SK-N-SH treated with all-trans-retinoic acid at 6 μM for 48 hours (cell line): ENCODE data around the gene PTGS1.

Experiments used
- ATAC-seq: fragments of 200-7000 bp; cut with Tn5 transposase; 3 replicates; pipeline ENCODE4 v1.9.1; 2020; ENCODE audit warnings: mild to moderate bottlenecking, moderate library complexity
- ARNTL ChIP-seq: fragments of 450-650 bp; formaldehyde crosslinking; IDR thresholded peaks from 2 replicates; pipeline ENCODE4 v1.5.0; 2020; ENCODE audit warnings: low read depth, mild to moderate bottlenecking, moderate library complexity, borderline replicate concordance
- BACH2 ChIP-seq: fragments of 250-450 bp; sonication (Bioruptor Pico); IDR thresholded peaks from 2 replicates; pipeline ENCODE4 v1.9.0; 2021; ENCODE audit warnings: mild to moderate bottlenecking, borderline replicate concordance
- CSDC2 ChIP-seq: fragments of 250-450 bp; sonication (Bioruptor Pico); IDR thresholded peaks from 2 replicates; pipeline ENCODE4 v1.5.0; 2020; ENCODE audit warnings: mild to moderate bottlenecking, moderate library complexity
- GLIS3 ChIP-seq: fragments of 250-450 bp; sonication (Bioruptor Pico); IDR thresholded peaks from 2 replicates; pipeline ENCODE4 v1.5.0; 2020; ENCODE audit warnings: mild to moderate bottlenecking, moderate library complexity
- ISL1 ChIP-seq: fragments of 250-450 bp; sonication (Bioruptor Pico); IDR thresholded peaks from 2 replicates; pipeline ENCODE4 v2.1.2; 2022; ENCODE audit warnings: mild to moderate bottlenecking, moderate library complexity
- PPARA ChIP-seq: fragments of 250-450 bp; sonication (Bioruptor Pico); IDR thresholded peaks from 2 replicates; pipeline ENCODE4 v1.5.0; 2020; ENCODE audit warnings: mild to moderate bottlenecking, borderline replicate concordance
- RARB ChIP-seq: fragments of 250-450 bp; sonication (Bioruptor Pico); IDR thresholded peaks from 2 replicates; pipeline ENCODE4 v1.8.0; 2021; ENCODE audit warnings: mild to moderate bottlenecking, moderate library complexity
- SNAI2 ChIP-seq: fragments of 250-450 bp; sonication (Bioruptor Pico); IDR thresholded peaks from 2 replicates; pipeline ENCODE4 v1.5.0; 2020; ENCODE audit warnings: mild to moderate bottlenecking, moderate library complexity
- TCF4 ChIP-seq: fragments of 250-450 bp; sonication (Bioruptor Pico); IDR thresholded peaks from 2 replicates; pipeline ENCODE4 v1.8.0; 2021; ENCODE audit warnings: mild to moderate bottlenecking, moderate library complexity, borderline replicate concordance
- TOX ChIP-seq: fragments of 250-450 bp; sonication (Bioruptor Pico); IDR thresholded peaks from 2 replicates; pipeline ENCODE4 v1.8.0; 2021; ENCODE audit warnings: mild to moderate bottlenecking, moderate library complexity, borderline replicate concordance
- ZC3H10 ChIP-seq: fragments of 250-450 bp; sonication (Bioruptor Pico); IDR thresholded peaks from 2 replicates; pipeline ENCODE4 v1.5.1; 2021; ENCODE audit warnings: mild to moderate bottlenecking, moderate library complexity
- ZFP3 ChIP-seq: fragments of 250-450 bp; sonication (Bioruptor Pico); IDR thresholded peaks from 2 replicates; pipeline ENCODE4 v1.5.0; 2020; ENCODE audit warnings: mild to moderate bottlenecking, moderate library complexity
- ZFP30 ChIP-seq: fragments of 450-650 bp; formaldehyde crosslinking; IDR thresholded peaks from 2 replicates; pipeline ENCODE4 v1.5.0; 2022; ENCODE audit warnings: mild to moderate bottlenecking, moderate library complexity
- ZNF565 ChIP-seq: fragments of 450-650 bp; formaldehyde crosslinking; conservative IDR thresholded peaks from 2 replicates; pipeline ENCODE4 v1.5.0; 2020; ENCODE audit warnings: low read depth, mild to moderate bottlenecking, moderate library complexity
- ZNF70 ChIP-seq: fragments of 450-650 bp; formaldehyde crosslinking; IDR thresholded peaks from 2 replicates; pipeline ENCODE4 v1.5.0; 2020; ENCODE audit warnings: mild to moderate bottlenecking, moderate library complexity
- TF ChIP-seq, protein P1 (sequence below): fragments of 250-450 bp; sonication (Bioruptor Pico); IDR thresholded peaks from 2 replicates; pipeline ENCODE4 v1.5.1; 2021; ENCODE audit warnings: mild to moderate bottlenecking, moderate library complexity
- TF ChIP-seq, protein P2 (sequence below): fragments of 250-450 bp; sonication (Bioruptor Pico); IDR thresholded peaks from 2 replicates; pipeline ENCODE4 v1.5.0; 2020; ENCODE audit warnings: mild to moderate bottlenecking, moderate library complexity
- TF ChIP-seq, protein P3 (sequence below): fragments of 250-450 bp; sonication (Bioruptor Pico); IDR thresholded peaks from 2 replicates; pipeline ENCODE4 v1.8.0; 2021; ENCODE audit warnings: low read depth, mild to moderate bottlenecking, moderate library complexity, borderline replicate concordance
- TF ChIP-seq, protein P4 (sequence below): fragments of 250-450 bp; sonication (Bioruptor Pico); IDR thresholded peaks from 2 replicates; pipeline ENCODE4 v1.8.0; 2020; ENCODE audit warnings: mild to moderate bottlenecking, moderate library complexity, borderline replicate concordance
- TF ChIP-seq, protein P5 (sequence below): fragments of 250-450 bp; sonication (Bioruptor Pico); IDR thresholded peaks from 2 replicates; pipeline ENCODE4 v1.5.1; 2020; ENCODE audit warnings: low read depth, mild to moderate bottlenecking, moderate library complexity

The PTGS1 gene

DNA sequence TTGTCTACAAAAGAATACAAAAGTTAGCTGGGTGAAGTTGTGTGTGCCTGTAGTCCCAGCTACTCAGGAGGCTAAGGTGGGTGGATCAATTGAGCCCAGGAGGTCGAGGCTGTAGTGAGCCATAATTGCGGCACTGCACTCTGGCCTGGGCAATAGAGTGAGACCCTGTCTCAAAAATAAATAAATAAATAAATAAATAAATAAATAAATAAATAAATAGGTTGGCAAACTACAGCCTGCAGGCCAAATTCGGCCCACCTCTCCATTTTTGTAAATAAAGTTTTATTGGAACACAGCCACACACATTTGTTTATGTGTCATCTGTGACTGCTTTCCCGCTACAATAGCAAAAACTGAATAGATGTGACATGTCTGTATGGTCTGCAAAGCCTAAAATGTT, 9.5 kb downstream of the PTGS1 start:
- TF ChIP-seq, protein P1, sequence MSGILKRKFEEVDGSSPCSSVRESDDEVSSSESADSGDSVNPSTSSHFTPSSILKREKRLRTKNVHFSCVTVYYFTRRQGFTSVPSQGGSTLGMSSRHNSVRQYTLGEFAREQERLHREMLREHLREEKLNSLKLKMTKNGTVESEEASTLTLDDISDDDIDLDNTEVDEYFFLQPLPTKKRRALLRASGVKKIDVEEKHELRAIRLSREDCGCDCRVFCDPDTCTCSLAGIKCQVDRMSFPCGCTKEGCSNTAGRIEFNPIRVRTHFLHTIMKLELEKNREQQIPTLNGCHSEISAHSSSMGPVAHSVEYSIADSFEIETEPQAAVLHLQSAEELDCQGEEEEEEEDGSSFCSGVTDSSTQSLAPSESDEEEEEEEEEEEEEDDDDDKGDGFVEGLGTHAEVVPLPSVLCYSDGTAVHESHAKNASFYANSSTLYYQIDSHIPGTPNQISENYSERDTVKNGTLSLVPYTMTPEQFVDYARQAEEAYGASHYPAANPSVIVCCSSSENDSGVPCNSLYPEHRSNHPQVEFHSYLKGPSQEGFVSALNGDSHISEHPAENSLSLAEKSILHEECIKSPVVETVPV (CRISPR knock-in tag), result no peak
- no peak for TF ChIP-seq RARB (CRISPR knock-in tag)
- no peak for TF ChIP-seq ZNF565 (CRISPR knock-in tag)
- no peak for TF ChIP-seq SNAI2 (CRISPR knock-in tag)
- no peak for TF ChIP-seq ZFP30 (CRISPR knock-in tag)
- TF ChIP-seq ISL1 (CRISPR knock-in tag), result no peak
- TF ChIP-seq, protein P2, sequence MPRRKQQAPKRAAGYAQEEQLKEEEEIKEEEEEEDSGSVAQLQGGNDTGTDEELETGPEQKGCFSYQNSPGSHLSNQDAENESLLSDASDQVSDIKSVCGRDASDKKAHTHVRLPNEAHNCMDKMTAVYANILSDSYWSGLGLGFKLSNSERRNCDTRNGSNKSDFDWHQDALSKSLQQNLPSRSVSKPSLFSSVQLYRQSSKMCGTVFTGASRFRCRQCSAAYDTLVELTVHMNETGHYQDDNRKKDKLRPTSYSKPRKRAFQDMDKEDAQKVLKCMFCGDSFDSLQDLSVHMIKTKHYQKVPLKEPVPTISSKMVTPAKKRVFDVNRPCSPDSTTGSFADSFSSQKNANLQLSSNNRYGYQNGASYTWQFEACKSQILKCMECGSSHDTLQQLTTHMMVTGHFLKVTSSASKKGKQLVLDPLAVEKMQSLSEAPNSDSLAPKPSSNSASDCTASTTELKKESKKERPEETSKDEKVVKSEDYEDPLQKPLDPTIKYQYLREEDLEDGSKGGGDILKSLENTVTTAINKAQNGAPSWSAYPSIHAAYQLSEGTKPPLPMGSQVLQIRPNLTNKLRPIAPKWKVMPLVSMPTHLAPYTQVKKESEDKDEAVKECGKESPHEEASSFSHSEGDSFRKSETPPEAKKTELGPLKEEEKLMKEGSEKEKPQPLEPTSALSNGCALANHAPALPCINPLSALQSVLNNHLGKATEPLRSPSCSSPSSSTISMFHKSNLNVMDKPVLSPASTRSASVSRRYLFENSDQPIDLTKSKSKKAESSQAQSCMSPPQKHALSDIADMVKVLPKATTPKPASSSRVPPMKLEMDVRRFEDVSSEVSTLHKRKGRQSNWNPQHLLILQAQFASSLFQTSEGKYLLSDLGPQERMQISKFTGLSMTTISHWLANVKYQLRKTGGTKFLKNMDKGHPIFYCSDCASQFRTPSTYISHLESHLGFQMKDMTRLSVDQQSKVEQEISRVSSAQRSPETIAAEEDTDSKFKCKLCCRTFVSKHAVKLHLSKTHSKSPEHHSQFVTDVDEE (CRISPR knock-in tag), result no peak
- TF ChIP-seq ARNTL (CRISPR knock-in tag), result no peak
- TF ChIP-seq ZC3H10 (CRISPR knock-in tag), result no peak
- TF ChIP-seq BACH2, result no peak
- no peak for TF ChIP-seq CSDC2
- no peak for TF ChIP-seq GLIS3
- TF ChIP-seq, all 23 proteins: peak for 0
- no peak for ATAC-seq

DNA sequence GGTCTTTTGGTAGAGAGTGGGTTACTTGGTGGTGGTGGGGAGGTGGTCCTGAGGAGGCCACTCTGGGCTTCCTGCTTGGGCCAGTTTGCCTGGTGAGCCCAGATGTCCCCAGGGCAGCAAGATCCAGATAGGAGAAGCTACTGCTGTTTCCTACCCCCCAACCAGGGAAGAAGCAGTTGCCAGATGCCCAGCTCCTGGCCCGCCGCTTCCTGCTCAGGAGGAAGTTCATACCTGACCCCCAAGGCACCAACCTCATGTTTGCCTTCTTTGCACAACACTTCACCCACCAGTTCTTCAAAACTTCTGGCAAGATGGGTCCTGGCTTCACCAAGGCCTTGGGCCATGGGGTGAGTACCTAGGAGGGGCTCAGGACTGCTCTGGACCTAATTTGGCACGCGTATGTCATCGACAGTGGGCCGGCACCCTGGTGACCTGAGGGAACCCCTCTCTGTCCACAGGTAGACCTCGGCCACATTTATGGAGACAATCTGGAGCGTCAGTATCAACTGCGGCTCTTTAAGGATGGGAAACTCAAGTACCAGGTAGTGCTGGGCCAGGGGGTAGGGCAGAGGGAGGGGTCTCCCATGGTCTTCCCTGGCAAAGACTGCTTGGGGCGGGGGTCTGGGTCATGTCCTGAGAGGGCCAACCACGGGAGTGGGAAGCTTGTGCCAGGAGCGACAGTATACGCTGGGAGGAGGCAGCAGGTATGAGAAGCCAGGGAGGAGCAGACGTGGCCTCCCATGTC, 10.6 kb downstream of the PTGS1 start:
- TF ChIP-seq ZNF70 (CRISPR knock-in tag) (no peak), PPARA (CRISPR knock-in tag) (no peak), ARNTL (CRISPR knock-in tag) (no peak), TCF4 (CRISPR knock-in tag) (no peak), ZFP3 (no peak), RARB (CRISPR knock-in tag) (no peak), ZC3H10 (CRISPR knock-in tag) (no peak), CSDC2 (no peak), ZNF565 (CRISPR knock-in tag) (no peak), SNAI2 (CRISPR knock-in tag) (no peak), TOX (CRISPR knock-in tag) (no peak), GLIS3 (no peak), BACH2 (no peak), ZFP30 (CRISPR knock-in tag) (no peak)
- TF ChIP-seq, protein P2 (CRISPR knock-in tag), result no peak
- TF ChIP-seq, protein P3, sequence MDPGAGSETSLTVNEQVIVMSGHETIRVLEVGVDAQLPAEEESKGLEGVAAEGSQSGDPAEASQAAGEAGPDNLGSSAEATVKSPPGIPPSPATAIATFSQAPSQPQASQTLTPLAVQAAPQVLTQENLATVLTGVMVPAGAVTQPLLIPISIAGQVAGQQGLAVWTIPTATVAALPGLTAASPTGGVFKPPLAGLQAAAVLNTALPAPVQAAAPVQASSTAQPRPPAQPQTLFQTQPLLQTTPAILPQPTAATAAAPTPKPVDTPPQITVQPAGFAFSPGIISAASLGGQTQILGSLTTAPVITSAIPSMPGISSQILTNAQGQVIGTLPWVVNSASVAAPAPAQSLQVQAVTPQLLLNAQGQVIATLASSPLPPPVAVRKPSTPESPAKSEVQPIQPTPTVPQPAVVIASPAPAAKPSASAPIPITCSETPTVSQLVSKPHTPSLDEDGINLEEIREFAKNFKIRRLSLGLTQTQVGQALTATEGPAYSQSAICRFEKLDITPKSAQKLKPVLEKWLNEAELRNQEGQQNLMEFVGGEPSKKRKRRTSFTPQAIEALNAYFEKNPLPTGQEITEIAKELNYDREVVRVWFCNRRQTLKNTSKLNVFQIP (CRISPR knock-in tag), result no peak
- TF ChIP-seq, protein P4, sequence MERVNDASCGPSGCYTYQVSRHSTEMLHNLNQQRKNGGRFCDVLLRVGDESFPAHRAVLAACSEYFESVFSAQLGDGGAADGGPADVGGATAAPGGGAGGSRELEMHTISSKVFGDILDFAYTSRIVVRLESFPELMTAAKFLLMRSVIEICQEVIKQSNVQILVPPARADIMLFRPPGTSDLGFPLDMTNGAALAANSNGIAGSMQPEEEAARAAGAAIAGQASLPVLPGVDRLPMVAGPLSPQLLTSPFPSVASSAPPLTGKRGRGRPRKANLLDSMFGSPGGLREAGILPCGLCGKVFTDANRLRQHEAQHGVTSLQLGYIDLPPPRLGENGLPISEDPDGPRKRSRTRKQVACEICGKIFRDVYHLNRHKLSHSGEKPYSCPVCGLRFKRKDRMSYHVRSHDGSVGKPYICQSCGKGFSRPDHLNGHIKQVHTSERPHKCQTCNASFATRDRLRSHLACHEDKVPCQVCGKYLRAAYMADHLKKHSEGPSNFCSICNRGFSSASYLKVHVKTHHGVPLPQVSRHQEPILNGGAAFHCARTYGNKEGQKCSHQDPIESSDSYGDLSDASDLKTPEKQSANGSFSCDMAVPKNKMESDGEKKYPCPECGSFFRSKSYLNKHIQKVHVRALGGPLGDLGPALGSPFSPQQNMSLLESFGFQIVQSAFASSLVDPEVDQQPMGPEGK (CRISPR knock-in tag), result no peak
- TF ChIP-seq, protein P5, sequence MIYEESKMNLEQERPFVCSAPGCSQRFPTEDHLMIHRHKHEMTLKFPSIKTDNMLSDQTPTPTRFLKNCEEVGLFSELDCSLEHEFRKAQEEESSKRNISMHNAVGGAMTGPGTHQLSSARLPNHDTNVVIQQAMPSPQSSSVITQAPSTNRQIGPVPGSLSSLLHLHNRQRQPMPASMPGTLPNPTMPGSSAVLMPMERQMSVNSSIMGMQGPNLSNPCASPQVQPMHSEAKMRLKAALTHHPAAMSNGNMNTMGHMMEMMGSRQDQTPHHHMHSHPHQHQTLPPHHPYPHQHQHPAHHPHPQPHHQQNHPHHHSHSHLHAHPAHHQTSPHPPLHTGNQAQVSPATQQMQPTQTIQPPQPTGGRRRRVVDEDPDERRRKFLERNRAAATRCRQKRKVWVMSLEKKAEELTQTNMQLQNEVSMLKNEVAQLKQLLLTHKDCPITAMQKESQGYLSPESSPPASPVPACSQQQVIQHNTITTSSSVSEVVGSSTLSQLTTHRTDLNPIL (CRISPR knock-in tag), result no peak
- ATAC-seq, result no peak
